ENCODE results near the gene SLC39A10. TPM values are rescaled to one million over a fixed set of nuclear protein-coding genes. Genes with fewer than 3 reads are reported as not detected.

SLC39A10 gene
- total and polyA plus RNA-seq, 9 of the 15 experiments (the other 6 are each of a cell fraction or from before 2014, with no cell fraction given) = 12.5 to 40.1 (median 23.1) TPM

GRCh38 chr2:195613922-195614321 lies 43.1 kb upstream of the SLC39A10 start (continued):
- TF ChIP-seq ZBTB9 (CRISPR knock-in tag; IDR thresholded peaks at IDR 0.05) (no peak), STAT5A (IDR thresholded peaks at IDR 0.05; ENCODE audit: borderline replicate concordance, low read length) (peak; percentile 63; the same call in 1 of the 2 replicates), RBM14 (IDR thresholded peaks at IDR 0.05; ENCODE audit: borderline replicate concordance, insufficient read depth, low read depth, low read length) (no peak), POLR2G (IDR thresholded peaks at IDR 0.05; ENCODE audit: low read depth, low read length) (no peak), ZNF174 (CRISPR knock-in tag; IDR thresholded peaks at IDR 0.05) (no peak), ZNF79 (CRISPR knock-in tag; IDR thresholded peaks at IDR 0.05; ENCODE audit: low read depth) (no peak), RCOR1 (IDR thresholded peaks at IDR 0.05; ENCODE audit: borderline replicate concordance in 1 of 2, low read depth in 2 of 2, low read length in 2 of 2) (peak in 1 of 2 experiments; percentile 83; a peak in 2 of 4 replicates), TEAD4 (IDR thresholded peaks at IDR 0.05; ENCODE audit: low read length) (peak; percentile 86), TEAD4 (CRISPR knock-in tag; IDR thresholded peaks at IDR 0.05; ENCODE audit: borderline replicate concordance) (no peak), ZNF274 (IDR thresholded peaks at IDR 0.05; ENCODE audit: borderline replicate concordance, low read depth, low read length) (no peak), ZNF655 (CRISPR knock-in tag; IDR thresholded peaks at IDR 0.05) (no peak), TOE1 (IDR thresholded peaks at IDR 0.05; ENCODE audit: borderline replicate concordance) (no peak), TOE1 (CRISPR knock-in tag; IDR thresholded peaks at IDR 0.05; ENCODE audit: borderline replicate concordance, low read depth) (no peak), ZKSCAN1 (IDR thresholded peaks at IDR 0.05; ENCODE audit: low read depth, low read length) (peak; percentile 77; the same call in 1 of the 2 replicates), HINFP (tag; conservative IDR thresholded peaks at IDR 0.05; ENCODE audit: low read depth) (no peak)
- TF ChIP-seq, protein P1, sequence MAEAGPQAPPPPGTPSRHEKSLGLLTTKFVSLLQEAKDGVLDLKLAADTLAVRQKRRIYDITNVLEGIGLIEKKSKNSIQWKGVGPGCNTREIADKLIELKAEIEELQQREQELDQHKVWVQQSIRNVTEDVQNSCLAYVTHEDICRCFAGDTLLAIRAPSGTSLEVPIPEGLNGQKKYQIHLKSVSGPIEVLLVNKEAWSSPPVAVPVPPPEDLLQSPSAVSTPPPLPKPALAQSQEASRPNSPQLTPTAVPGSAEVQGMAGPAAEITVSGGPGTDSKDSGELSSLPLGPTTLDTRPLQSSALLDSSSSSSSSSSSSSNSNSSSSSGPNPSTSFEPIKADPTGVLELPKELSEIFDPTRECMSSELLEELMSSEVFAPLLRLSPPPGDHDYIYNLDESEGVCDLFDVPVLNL (CRISPR knock-in tag; IDR thresholded peaks at IDR 0.05; ENCODE audit: low read depth) = no peak
- TF ChIP-seq, protein P2, sequence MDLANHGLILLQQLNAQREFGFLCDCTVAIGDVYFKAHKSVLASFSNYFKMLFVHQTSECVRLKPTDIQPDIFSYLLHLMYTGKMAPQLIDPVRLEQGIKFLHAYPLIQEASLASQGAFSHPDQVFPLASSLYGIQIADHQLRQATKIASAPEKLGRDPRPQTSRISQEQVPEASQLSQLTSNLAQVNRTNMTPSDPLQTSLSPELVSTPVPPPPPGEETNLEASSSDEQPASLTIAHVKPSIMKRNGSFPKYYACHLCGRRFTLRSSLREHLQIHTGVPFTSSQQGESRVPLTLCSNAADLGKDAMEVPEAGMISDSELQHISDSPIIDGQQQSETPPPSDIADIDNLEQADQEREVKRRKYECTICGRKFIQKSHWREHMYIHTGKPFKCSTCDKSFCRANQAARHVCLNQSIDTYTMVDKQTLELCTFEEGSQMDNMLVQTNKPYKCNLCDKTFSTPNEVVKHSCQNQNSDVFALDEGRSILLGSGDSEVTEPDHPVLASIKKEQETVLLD (IDR thresholded peaks at IDR 0.05) = no peak
- TF ChIP-seq, protein P3, sequence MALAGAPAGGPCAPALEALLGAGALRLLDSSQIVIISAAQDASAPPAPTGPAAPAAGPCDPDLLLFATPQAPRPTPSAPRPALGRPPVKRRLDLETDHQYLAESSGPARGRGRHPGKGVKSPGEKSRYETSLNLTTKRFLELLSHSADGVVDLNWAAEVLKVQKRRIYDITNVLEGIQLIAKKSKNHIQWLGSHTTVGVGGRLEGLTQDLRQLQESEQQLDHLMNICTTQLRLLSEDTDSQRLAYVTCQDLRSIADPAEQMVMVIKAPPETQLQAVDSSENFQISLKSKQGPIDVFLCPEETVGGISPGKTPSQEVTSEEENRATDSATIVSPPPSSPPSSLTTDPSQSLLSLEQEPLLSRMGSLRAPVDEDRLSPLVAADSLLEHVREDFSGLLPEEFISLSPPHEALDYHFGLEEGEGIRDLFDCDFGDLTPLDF (CRISPR knock-in tag; IDR thresholded peaks at IDR 0.05) = no peak
- TF ChIP-seq, protein P4, sequence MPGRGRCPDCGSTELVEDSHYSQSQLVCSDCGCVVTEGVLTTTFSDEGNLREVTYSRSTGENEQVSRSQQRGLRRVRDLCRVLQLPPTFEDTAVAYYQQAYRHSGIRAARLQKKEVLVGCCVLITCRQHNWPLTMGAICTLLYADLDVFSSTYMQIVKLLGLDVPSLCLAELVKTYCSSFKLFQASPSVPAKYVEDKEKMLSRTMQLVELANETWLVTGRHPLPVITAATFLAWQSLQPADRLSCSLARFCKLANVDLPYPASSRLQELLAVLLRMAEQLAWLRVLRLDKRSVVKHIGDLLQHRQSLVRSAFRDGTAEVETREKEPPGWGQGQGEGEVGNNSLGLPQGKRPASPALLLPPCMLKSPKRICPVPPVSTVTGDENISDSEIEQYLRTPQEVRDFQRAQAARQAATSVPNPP (IDR thresholded peaks at IDR 0.05; ENCODE audit: borderline replicate concordance, insufficient read depth, insufficient read length) = no peak

Measured in K562 (cell line).